Measurements from ENCODE around the gene OVAAL.

OVAAL gene

DNA sequence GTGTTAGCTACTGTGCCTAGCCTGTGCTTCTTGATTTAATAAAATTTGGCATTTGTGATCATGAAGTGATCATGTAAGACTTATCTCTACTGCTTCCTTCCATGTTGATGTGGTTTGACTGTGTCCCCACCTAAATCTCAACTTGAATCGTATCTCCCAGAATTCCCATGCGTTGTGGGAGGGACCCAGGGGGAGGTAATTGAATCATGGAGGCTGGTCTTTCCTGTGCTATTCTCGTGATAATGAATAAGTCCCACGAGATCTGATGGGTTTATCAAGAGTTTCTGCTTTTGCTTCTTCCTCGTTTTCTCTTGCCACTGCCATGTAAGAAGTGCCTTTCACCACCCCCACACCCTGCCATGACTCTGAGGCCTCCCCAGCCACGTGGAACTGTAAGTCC is at the start of gene OVAAL:
TSS of gene OVAAL (plus strand) at position 301 of the 400 bp plus-strand sequence.
- no peak for DNase-seq

DNA sequence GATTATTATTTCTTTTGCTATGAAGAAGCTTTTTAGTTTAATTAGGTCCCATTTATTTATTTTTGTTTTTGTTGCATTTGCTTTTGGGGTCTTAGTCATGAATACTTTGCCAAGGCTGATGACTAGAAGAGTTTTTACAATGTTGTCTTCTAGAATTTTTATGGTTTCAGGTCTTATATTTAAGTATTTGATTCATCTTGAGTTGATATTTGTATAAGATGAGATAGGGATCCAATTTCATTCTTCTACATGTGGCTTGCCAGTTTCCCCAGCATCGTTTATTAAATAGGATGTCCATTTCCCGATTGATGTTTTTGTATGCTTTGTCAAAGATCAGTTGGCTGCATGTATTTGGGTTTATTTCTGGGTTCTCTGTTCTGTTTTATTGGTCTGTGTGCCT is 47.9 kb upstream of the OVAAL start:
- no peak for DNase-seq

- no peak for DNase-seq
Measured at GRCh38 chr1:180513531-180513930, 45.2 kb upstream of the OVAAL start.

DNA sequence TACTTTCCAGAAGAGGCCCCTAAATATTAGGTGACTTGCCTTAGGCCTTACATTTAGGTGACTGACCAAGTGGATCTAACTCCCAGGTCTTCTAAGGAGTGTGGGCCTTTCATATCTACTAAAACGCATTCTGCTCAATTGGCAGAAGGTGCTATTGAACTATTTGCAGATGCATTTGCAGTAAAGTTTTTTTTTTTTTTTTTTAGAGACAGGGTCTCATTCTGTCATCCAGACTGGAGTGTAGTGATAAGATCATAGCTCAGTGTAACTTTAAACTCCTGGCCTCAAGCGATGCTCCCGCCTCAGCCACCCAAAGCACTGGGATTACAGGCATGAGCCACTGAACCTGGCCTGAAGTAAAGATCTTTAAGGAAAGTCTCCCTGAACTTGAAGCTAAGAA is 43.4 kb upstream of the OVAAL start:
- no peak for DNase-seq

GRCh38 chr1:180515857-180516388 is 42.8 kb upstream of the OVAAL start:
- DNase-seq: peak; percentile 54 to 65

- no peak for DNase-seq
Measured at GRCh38 chr1:180519846-180520245, 38.9 kb upstream of the OVAAL start.

GRCh38 chr1:180521474-180522212 is 37.1 kb upstream of the OVAAL start:
- DNase-seq: no peak

DNA sequence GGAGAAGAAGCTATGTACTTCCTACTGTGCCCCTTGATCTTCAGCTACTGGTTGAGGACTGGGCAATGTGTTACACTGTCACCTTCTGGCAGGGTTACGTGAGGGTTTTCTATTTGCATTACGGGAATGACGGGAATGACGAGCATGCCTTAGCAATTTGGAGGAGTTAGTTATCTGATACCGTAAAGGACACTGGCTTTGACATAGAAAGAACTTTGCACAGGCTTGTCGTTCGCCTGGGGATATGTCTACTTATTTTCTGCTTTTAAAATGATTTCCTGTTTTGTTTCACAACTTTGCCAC is 36.6 kb upstream of the OVAAL start:
- no peak for DNase-seq

DNA sequence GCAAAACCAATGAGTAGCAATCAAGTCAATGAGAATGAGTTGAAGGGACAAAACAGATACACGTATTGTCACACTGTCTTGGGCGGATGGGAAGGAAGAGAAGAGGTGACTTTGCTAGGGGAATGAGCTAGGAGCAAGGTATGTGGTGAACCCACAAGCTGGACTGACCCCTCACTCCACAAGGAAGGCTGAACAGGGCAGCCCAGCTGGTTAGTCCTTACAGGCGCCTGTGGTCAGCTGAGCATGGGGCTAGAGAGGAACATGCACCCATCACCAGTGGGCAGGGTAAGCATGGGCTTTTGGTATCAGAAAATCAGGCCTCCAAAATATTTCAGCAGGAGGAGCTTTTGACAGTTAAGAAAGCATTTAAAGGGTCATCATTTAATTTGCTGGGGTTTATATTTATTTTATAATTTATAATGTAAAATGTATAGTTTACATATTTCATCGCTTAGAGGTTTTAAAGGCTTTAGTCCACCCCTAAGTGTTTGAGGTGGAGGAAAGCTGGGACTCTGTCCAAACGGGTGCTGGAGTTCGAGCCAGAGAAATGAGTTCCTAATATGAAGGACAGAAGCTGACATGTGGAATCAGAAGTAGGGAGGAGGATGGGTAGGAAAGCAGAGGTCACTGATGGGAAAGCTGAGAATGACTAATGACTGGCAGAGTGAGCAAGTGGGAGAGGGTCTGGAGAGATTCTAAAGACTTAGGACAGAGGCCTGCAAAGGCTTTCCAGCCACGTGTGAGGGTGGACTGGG is 34.4 kb upstream of the OVAAL start:
- no peak for DNase-seq

GRCh38 chr1:180524915-180525714 is 33.6 kb upstream of the OVAAL start:
- no peak for DNase-seq

DNA sequence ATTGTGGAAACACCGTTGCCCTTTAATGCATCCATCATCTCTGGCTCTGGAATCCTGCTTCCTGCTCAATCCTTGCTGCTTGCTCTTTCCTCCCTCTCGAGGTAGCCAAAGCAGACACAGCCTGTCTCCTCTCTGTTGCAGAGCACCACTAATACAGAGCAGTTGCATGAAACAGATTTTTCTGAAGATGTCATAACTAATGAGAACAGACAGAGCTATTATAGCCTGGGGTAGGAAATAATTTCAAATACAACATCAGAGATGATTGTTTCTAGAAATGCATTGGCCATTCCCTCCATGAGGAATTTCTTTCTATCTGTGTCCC is 33.1 kb upstream of the OVAAL start:
- no peak for DNase-seq

DNA sequence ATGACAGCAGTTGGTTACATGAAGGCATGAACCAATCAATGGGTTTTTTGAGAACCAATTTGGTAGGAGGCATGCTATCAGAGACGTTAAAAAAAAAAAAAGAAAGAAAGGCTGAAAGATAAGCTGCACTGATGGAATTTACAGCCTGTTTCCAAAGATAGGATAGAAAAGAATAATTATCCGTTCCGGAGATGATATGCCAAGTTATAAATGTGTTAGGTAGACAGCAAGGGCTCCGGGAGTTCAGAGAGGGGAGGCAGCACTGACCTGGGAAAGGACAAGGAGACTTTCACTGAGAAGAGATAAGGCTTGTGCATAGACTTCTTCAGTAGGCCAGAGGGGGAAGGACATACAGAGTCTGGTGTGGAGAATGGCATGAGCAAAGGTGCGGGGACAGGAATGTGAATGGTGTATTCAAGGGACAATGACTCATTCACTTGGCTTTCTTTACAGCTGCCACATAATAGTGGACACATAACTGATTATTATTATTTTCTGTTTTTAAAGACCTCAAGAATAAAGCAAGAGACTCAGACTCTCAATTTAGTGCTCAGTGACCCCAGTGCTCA is 31.6 kb upstream of the OVAAL start:
- no peak for DNase-seq

- no peak for DNase-seq
Measured at GRCh38 chr1:180528868-180529470, 29.8 kb upstream of the OVAAL start.

GRCh38 chr1:180530501-180530900 is 28.3 kb upstream of the OVAAL start:
- DNase-seq: no peak

DNA sequence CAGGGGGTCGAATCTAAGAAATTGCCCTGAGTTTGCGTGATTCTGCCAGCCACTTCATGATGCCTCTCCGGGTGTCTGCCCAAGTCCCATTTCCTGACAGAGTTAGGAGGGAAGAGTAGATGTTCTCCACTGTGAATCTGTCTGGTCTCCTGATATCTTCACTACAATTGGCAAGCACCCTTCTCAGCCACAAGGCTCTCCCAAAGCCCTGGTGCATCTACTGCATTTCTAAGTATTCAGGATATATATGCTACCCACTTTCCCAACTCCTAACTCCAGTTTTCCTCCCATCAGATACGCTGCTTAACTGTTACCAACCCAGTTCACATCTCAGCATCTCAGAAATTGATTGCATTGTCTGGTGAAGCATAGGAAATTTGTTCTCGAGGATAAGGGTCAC is 25.9 kb upstream of the OVAAL start:
- no peak for DNase-seq

DNA sequence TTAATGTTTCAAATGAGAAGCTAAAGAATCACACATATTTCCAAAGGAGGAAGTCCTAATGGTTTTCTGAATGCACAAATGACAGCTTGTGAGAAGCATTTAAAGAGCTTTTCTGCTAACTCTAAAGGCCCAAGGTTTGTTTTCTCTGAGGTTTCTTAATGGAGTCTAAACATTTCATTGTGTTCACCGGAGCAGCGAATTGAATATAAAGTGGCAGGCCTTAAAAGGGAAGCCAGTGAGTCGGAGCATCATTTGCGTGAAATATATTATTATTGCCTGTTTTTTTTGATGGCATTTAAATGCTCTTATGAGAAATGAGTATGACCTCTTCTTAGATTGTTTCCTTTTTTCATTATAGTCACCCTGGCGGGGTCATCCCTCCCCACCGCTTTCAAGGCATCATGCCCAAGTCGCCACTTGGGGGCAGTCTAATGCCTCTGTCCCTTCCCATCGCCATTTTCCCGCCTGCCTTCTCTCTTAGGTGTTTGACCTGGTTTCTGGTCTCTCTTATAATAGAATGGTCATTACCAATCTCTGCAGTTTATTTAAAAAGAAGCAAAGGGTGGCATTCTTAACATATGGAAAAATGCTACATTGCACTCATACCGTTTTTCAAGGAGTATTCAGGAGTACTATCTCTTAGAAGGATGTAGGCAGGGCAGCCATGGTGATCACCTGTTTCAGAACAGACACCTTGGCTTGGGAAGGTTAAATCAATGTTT is 25.3 kb upstream of the OVAAL start:
- DNase-seq: peak; percentile 80 to 82

DNA sequence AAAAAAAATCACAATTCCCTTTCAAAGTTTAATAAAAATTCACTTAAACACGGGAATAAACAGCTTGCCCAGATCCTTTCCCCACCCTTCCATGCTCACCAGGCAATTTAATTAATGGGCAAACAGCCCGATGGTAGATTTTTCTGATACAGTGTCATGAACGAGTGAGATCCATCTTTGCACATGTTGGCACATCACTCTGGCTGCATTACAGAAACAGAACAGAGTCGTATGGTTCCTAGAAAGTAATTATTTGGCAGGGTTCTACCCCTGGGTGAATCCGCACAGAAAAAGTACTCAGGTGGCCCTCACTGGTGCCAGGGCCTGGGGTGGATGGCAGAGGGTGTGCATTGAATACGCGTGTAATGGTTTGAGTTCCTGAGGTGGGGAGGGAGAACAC is 24.6 kb upstream of the OVAAL start:
- DNase-seq: no peak

DNA sequence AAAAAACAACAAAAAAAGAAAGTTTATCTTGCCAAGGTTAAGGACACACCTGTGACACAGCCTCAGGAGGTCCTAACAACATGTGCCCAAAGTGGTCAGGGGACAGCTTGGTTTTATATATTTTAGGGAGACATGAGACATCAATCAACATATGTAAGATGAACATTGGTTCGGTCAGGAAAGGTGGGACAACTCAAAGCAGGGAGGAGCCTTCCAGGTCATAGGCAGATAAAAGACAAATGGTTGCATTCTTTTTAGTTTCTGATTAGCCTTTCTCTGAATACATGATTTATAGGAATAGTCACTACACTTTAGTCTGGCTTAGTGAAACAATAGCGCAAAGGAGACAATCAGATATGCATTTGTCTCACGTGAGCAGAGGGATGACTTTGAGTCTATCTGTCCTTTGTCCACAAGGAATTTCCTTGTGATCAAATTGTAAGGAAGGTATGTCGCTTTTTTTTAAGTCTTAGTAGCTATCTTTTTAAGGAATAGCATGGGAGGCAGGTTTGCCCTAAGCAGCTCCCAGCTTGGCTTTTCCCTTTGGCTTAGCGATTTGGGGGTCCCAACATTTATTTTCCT is 23.3 kb upstream of the OVAAL start:
- no peak for DNase-seq

- no peak for DNase-seq
Measured at GRCh38 chr1:180536821-180537372, 21.9 kb upstream of the OVAAL start.

- no peak for DNase-seq
Measured at GRCh38 chr1:180539136-180539535, 19.6 kb upstream of the OVAAL start.
